SK-N-SH (cell line): ENCODE measurements around the gene ADIPOR2. TPM values are rescaled to one million over a fixed set of nuclear protein-coding genes. Genes with fewer than 3 reads are reported as not detected.

Experiments used
- CTCF ChIA-PET: fragments of 300-600, 350-600 bp; formaldehyde crosslinking; extraction: SDS; loops from one replicate; lab custom pipeline; 2021; lab: Yijun Ruan, JAX
- POLR2A ChIA-PET: fragments of 350-600 bp; sonication (Branson Sonifier 250); formaldehyde crosslinking; extraction: SDS; loops from one replicate; lab custom pipeline; 2020; ENCODE audit warnings: antibody characterized with exemption, inconsistent platforms; lab: Yijun Ruan, JAX
- DNase-seq: peaks from one replicate; pipeline ENCODE4 v3.0.0; 2012
- H2AFZ ChIP-seq: fragments of 200-600 bp; sonication (generic); 2 replicates; pipeline ENCODE4 v1.8.1; 2016; ENCODE audit warnings: antibody characterized with exemption, mild to moderate bottlenecking, low read depth
- H3F3A ChIP-seq: fragments of 200-600 bp; sonication (generic); replicated peaks from 2 replicates; pipeline ENCODE3; 2016; ENCODE audit warnings: antibody characterized with exemption, mild to moderate bottlenecking; ENCODE audit not compliant: insufficient read depth
- H3K27ac ChIP-seq, 2 experiments: fragments of 200-500 bp in 1 of 2; fragments of 200-600 bp in 1 of 2; sonication (Bioruptor generic) in 1 of 2; sonication (generic), shearing (Covaris generic) in 1 of 2; 2 replicates each; pipeline versions ENCODE4 v1.5.1 to v1.6.1; 2014 to 2016; ENCODE audit warnings: low read depth in 2 of 2, inconsistent platforms in 1 of 2, low read length in 1 of 2, mild to moderate bottlenecking in 1 of 2, mixed read lengths in 1 of 2
- H3K27me3 ChIP-seq: fragments of 200-600 bp; sonication (generic), shearing (Covaris generic); 2 replicates; pipeline ENCODE4 v1.6.1; 2016; ENCODE audit warnings: mixed run types; ENCODE audit not compliant: insufficient read depth
- H3K36me3 ChIP-seq, 2 experiments: fragments of 200-500 bp in 1 of 2; fragments of 200-600 bp in 1 of 2; sonication (Bioruptor generic) in 1 of 2; sonication (generic) in 1 of 2; replicated peaks in 1 of 2; 2 replicates each; pipeline versions ENCODE3 to v1.5.1; 2014 to 2016; ENCODE audit warnings: low read length in 1 of 2, mild to moderate bottlenecking in 1 of 2; ENCODE audit not compliant: insufficient read depth in 2 of 2, control insufficient read depth in 1 of 2
- H3K4me1 ChIP-seq, 2 experiments: fragments of 200-500 bp in 1 of 2; fragments of 200-600 bp in 1 of 2; sonication (Bioruptor generic) in 1 of 2; sonication (generic), shearing (Covaris generic) in 1 of 2; 2 replicates each; pipeline versions ENCODE4 v1.5.1 to v1.6.1; 2014 to 2016; ENCODE audit warnings: low read depth in 1 of 2, low read length in 1 of 2, mixed run types in 1 of 2; ENCODE audit not compliant: insufficient read depth in 2 of 2, control insufficient read depth in 1 of 2
- H3K4me2 ChIP-seq: fragments of 200-600 bp; sonication (generic), shearing (Covaris generic); 2 replicates; pipeline ENCODE4 v1.6.1; 2017; ENCODE audit warnings: mixed run types
- H3K4me3 ChIP-seq, 2 experiments: fragments of 200-500 bp in 1 of 2; fragments of 200-600 bp in 1 of 2; sonication (Bioruptor generic) in 1 of 2; sonication (generic), shearing (Covaris generic) in 1 of 2; 2 replicates each; pipeline versions ENCODE4 v1.5.1 to v1.8.1; 2014 to 2016; ENCODE audit warnings: low read depth in 2 of 2, inconsistent platforms in 1 of 2, low read length in 1 of 2, mild to moderate bottlenecking in 1 of 2, mixed read lengths in 1 of 2, moderate library complexity in 1 of 2
- H3K79me2 ChIP-seq: fragments of 200-600 bp; sonication (generic); 2 replicates; pipeline ENCODE4 v1.8.1; 2017; ENCODE audit warnings: mild to moderate bottlenecking; ENCODE audit not compliant: insufficient read depth
- H3K9ac ChIP-seq: fragments of 200-600 bp; sonication (generic); 2 replicates; pipeline ENCODE4 v1.6.1; 2017; ENCODE audit warnings: mixed run types
- H3K9me2 ChIP-seq: fragments of 200-600 bp; sonication (generic); 2 replicates; pipeline ENCODE4 v1.6.1; 2017; ENCODE audit warnings: mixed run types
- H3K9me3 ChIP-seq: fragments of 200-600 bp; sonication (generic); 2 replicates; pipeline ENCODE4 v1.6.1; 2017; ENCODE audit warnings: mixed run types, mild to moderate bottlenecking, moderate library complexity
- H4K20me1 ChIP-seq: fragments of 200-600 bp; sonication (generic); 2 replicates; pipeline ENCODE4 v1.6.1; 2017; ENCODE audit warnings: mild to moderate bottlenecking, mixed run types; ENCODE audit not compliant: insufficient read depth
- CHD2 ChIP-seq: fragments of 150-350 bp; IDR thresholded peaks from 2 replicates; pipeline ENCODE4 v1.6.1; 2018; ENCODE audit warnings: low read length; ENCODE audit not compliant: partially characterized antibody
- ELF1 ChIP-seq: IDR thresholded peaks from 2 replicates; pipeline ENCODE4 v1.4.0; 2012
- EP300 ChIP-seq, 2 experiments: IDR thresholded peaks; 2 replicates each; pipeline versions ENCODE4 v1.4.0 to v1.6.1; 2012; ENCODE audit warnings: borderline replicate concordance in 1 of 2, low read depth in 1 of 2, low read length in 1 of 2
- FOXJ3 ChIP-seq: sonication (generic); formaldehyde crosslinking; IDR thresholded peaks from 2 replicates; pipeline ENCODE4 v1.5.1; 2020; ENCODE audit warnings: mild to moderate bottlenecking, missing genetic modification reagents
- JUND ChIP-seq: IDR thresholded peaks from 2 replicates; pipeline ENCODE4 v1.4.0; 2012
- MXI1 ChIP-seq: IDR thresholded peaks from 2 replicates; pipeline ENCODE4 v1.6.1; 2012; ENCODE audit warnings: mild to moderate bottlenecking, low read depth, low read length, improper control_type of control experiment
- NFIC ChIP-seq: IDR thresholded peaks from 2 replicates; pipeline ENCODE4 v1.4.0; 2012; ENCODE audit warnings: borderline replicate concordance
- POLR2AphosphoS5 ChIP-seq: IDR thresholded peaks from 2 replicates; pipeline ENCODE4 v1.6.1; 2012; ENCODE audit warnings: low read depth, low read length
- RAD21 ChIP-seq: IDR thresholded peaks from 2 replicates; pipeline ENCODE4 v1.6.1; 2012; ENCODE audit warnings: mild to moderate bottlenecking, low read length
- RFX5 ChIP-seq: IDR thresholded peaks from 2 replicates; pipeline ENCODE4 v1.6.1; 2012; ENCODE audit warnings: mild to moderate bottlenecking, improper control_type of control experiment, low read length
- SMC3 ChIP-seq: IDR thresholded peaks from 2 replicates; pipeline ENCODE4 v1.6.1; 2012; ENCODE audit warnings: low read depth, low read length, improper control_type of control experiment
- TAF1 ChIP-seq: IDR thresholded peaks from 2 replicates; pipeline ENCODE4 v1.6.1; 2012; ENCODE audit warnings: low read depth, mild to moderate bottlenecking, low read length, moderate library complexity, borderline replicate concordance
- YY1 ChIP-seq: IDR thresholded peaks from 2 replicates; pipeline ENCODE4 v1.4.0; 2012; ENCODE audit warnings: low read depth, mild to moderate bottlenecking
- WGBS: methylation state at CpG from one replicate; pipeline ENCODE4 v1.1.6; 2017; ENCODE audit warnings: low lambda C conversion rate; 5-methylcytosine and 5-hydroxymethylcytosine counted together
- polyA plus RNA-seq, 3 experiments: library from polyadenylated mRNA; depleted of rRNA; stranded (reverse); fragments of >200 nt; gene quantifications; 2 replicates each; pipeline ENCODE4 v1.2.3, GENCODE V29; 2012
- TF ChIP-seq, protein P1 (sequence below): IDR thresholded peaks from 2 replicates; pipeline ENCODE4; 2012
- TF ChIP-seq, protein P2 (sequence below): IDR thresholded peaks from 2 replicates; pipeline ENCODE4 v1.6.1; 2012; ENCODE audit warnings: mild to moderate bottlenecking, low read depth, low read length, moderate library complexity

ADIPOR2 gene
- polyA plus RNA-seq, 1 of the 3 experiments (the other 2 are of a cell fraction) = 17.1 TPM

DNA sequence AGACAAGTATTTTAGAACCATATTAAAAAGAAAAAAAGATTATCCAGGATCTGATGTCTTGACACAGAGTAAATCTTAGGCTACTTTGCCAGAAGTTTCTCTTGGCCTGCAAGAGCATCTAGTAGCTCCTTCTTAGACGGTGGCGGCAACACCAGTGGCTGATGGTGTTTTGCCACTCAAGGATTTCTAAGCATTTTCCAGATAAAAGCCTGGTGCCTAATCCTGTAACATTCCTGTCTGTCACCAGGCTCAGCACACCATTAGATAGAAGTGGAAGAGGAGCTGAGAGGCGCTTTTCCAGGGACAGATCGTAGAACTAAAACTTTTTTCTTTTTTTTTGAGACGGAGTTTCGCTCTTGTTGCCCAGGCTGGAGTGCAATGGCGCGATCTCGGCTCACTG lies 47.8 kb upstream of the ADIPOR2 start:
- H3K4me1 ChIP-seq = peaks cover 15 to 28% of the 10 kb centered on the region in 2 experiments
- H3K4me2 ChIP-seq = no peak overlapping the region
- ChIA-PET POLR2A (interaction anchor here (1.9 kb wide), 1 partner anchor 13 kb away, joined by 8 read pairs; the partner anchor contains the start of gene WNT5B), CTCF (interaction anchor here (1.5 to 20.8 kb wide), 7 partner anchors 8 to 525 kb away, joined by 3 to 605 read pairs (median 21); no protein-coding TSS in a partner anchor)
- H3K9ac ChIP-seq = no peak overlapping the region
- no peak for DNase-seq
- no peak overlapping the region for H2AFZ ChIP-seq
- no peak overlapping the region for H3K4me3 ChIP-seq
- H3K27ac ChIP-seq = no peak overlapping the region
- peaks cover 6% of the 10 kb centered on the region for H3K79me2 ChIP-seq
- H3K9me3 ChIP-seq = no peaks in the 10 kb centered on the region
- H3F3A ChIP-seq = peaks cover 10% of the 10 kb centered on the region
- H4K20me1 ChIP-seq = peaks cover 16% of the 10 kb centered on the region
- TF ChIP-seq MXI1 (no peak), YY1 (no peak), POLR2AphosphoS5 (no peak), ELF1 (no peak), EP300 (IDR thresholded peaks at IDR 0.05; ENCODE audit: borderline replicate concordance in 1 of 2, low read depth in 1 of 2, low read length in 1 of 2) (no peak), RFX5 (no peak), JUND (no peak), CHD2 (no peak), FOXJ3 (CRISPR knock-in tag) (no peak), RAD21 (no peak), SMC3 (no peak), TAF1 (no peak), NFIC (no peak)
- TF ChIP-seq, protein P1, sequence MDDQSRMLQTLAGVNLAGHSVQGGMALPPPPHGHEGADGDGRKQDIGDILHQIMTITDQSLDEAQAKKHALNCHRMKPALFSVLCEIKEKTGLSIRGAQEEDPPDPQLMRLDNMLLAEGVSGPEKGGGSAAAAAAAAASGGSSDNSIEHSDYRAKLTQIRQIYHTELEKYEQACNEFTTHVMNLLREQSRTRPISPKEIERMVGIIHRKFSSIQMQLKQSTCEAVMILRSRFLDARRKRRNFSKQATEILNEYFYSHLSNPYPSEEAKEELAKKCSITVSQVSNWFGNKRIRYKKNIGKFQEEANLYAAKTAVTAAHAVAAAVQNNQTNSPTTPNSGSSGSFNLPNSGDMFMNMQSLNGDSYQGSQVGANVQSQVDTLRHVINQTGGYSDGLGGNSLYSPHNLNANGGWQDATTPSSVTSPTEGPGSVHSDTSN = no peak
- TF ChIP-seq, protein P2, sequence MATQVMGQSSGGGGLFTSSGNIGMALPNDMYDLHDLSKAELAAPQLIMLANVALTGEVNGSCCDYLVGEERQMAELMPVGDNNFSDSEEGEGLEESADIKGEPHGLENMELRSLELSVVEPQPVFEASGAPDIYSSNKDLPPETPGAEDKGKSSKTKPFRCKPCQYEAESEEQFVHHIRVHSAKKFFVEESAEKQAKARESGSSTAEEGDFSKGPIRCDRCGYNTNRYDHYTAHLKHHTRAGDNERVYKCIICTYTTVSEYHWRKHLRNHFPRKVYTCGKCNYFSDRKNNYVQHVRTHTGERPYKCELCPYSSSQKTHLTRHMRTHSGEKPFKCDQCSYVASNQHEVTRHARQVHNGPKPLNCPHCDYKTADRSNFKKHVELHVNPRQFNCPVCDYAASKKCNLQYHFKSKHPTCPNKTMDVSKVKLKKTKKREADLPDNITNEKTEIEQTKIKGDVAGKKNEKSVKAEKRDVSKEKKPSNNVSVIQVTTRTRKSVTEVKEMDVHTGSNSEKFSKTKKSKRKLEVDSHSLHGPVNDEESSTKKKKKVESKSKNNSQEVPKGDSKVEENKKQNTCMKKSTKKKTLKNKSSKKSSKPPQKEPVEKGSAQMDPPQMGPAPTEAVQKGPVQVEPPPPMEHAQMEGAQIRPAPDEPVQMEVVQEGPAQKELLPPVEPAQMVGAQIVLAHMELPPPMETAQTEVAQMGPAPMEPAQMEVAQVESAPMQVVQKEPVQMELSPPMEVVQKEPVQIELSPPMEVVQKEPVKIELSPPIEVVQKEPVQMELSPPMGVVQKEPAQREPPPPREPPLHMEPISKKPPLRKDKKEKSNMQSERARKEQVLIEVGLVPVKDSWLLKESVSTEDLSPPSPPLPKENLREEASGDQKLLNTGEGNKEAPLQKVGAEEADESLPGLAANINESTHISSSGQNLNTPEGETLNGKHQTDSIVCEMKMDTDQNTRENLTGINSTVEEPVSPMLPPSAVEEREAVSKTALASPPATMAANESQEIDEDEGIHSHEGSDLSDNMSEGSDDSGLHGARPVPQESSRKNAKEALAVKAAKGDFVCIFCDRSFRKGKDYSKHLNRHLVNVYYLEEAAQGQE = no peak
- WGBS = 96% methylated on average over 9 of the region's 9 CpGs
- H3K36me3 ChIP-seq = peaks cover 0 to 20% of the 10 kb centered on the region in 2 experiments
- H3K27me3 ChIP-seq = no peaks in the 10 kb centered on the region
- no peaks in the 10 kb centered on the region for H3K9me2 ChIP-seq
